CD8-positive, alpha-beta memory T cell (primary cell): ENCODE results near the gene PPP1R14C. TPM values are rescaled to one million over a fixed set of nuclear protein-coding genes. Genes with fewer than 3 reads are reported as not detected.

Experiments used
- CTCF ChIA-PET: fragments of 350-600 bp; sonication (Branson Sonifier 250); formaldehyde crosslinking; loops from one replicate; lab custom pipeline; 2021; ENCODE audit warnings: antibody characterized with exemption; lab: Charles Lee
- POLR2A ChIA-PET: fragments of 350-600 bp; sonication (Branson Sonifier 250); formaldehyde crosslinking; loops from one replicate; lab custom pipeline; 2021; ENCODE audit warnings: antibody characterized with exemption; lab: Charles Lee
- DNase-seq, 5 donors: peaks; one replicate each; pipeline versions ENCODE4 v3.0.0 to v3.0.0-alpha.2; 2020 to 2022; ENCODE audit warnings: mixed read lengths in 1 of 5
- H3K27ac ChIP-seq: one replicate; pipeline ENCODE4 v1.7.0; 2013; ENCODE audit warnings: low read depth, mild to moderate bottlenecking, low read length, moderate library complexity
- H3K27me3 ChIP-seq: 2 replicates; pipeline ENCODE4 v1.7.0; 2013; ENCODE audit warnings: low read length, mild to moderate bottlenecking; ENCODE audit not compliant: insufficient read depth, poor library complexity, severe bottlenecking
- H3K36me3 ChIP-seq: 2 replicates; pipeline ENCODE4 v1.7.0; 2013; ENCODE audit warnings: mild to moderate bottlenecking, low read length, moderate library complexity; ENCODE audit not compliant: insufficient read depth
- H3K4me1 ChIP-seq: 2 replicates; pipeline ENCODE4 v1.7.0; 2013; ENCODE audit warnings: mild to moderate bottlenecking, low read length, moderate library complexity; ENCODE audit not compliant: insufficient read depth
- H3K4me3 ChIP-seq: 2 replicates; pipeline ENCODE4 v1.7.0; 2013; ENCODE audit warnings: mild to moderate bottlenecking, low read length
- H3K9me3 ChIP-seq: 2 replicates; pipeline ENCODE4 v1.7.0; 2013; ENCODE audit warnings: mild to moderate bottlenecking, low read length
- H3K27ac Mint-ChIP-seq, 8 donors: one replicate each; pipeline ENCODE4 v1.8.0; 2020 to 2021; ENCODE audit warnings: mixed read lengths in 8 of 8, mild to moderate bottlenecking in 6 of 8, inconsistent platforms in 3 of 8, moderate library complexity in 3 of 8
- H3K27me3 Mint-ChIP-seq, 2 donors: one replicate each; pipeline ENCODE4 v1.8.0; 2020 to 2021; ENCODE audit warnings: mixed read lengths in 2 of 2, mild to moderate bottlenecking in 1 of 2, moderate library complexity in 1 of 2
- H3K36me3 Mint-ChIP-seq, 3 donors: one replicate each; pipeline ENCODE4 v1.8.0; 2020 to 2021; ENCODE audit warnings: mixed read lengths in 3 of 3, inconsistent platforms in 1 of 3, mild to moderate bottlenecking in 1 of 3
- H3K4me1 Mint-ChIP-seq, 3 donors: one replicate each; pipeline ENCODE4 v1.8.0; 2020 to 2021; ENCODE audit warnings: mixed read lengths in 3 of 3, inconsistent platforms in 1 of 3, mild to moderate bottlenecking in 1 of 3
- H3K4me3 Mint-ChIP-seq, 7 donors: one replicate each; pipeline ENCODE4 v1.8.0; 2020 to 2021; ENCODE audit warnings: mixed read lengths in 7 of 7, mild to moderate bottlenecking in 6 of 7, moderate library complexity in 4 of 7, inconsistent platforms in 2 of 7
- H3K9me3 Mint-ChIP-seq, 5 donors: one replicate each; pipeline ENCODE4 v1.8.0; 2020 to 2022; ENCODE audit warnings: mixed read lengths in 5 of 5, mild to moderate bottlenecking in 3 of 5, moderate library complexity in 2 of 5, inconsistent platforms in 1 of 5
- polyA plus RNA-seq: library from polyadenylated mRNA; unstranded; fragments of 300-500 nt; fragmentation: Illumina TruSeq; gene quantifications from one replicate; pipeline ENCODE4 v1.2.3, GENCODE V29; 2021
- total RNA-seq, 2 experiments: library from RNA; stranded (reverse); gene quantifications; one replicate each; pipeline ENCODE4 v1.2.3, GENCODE V29; 2021

PPP1R14C gene
- total and polyA plus RNA-seq, 3 experiments from 2014 or later: 0.76 to 1.6 (median 1.4) TPM

GRCh38 chr6:150253489-150253888, 110.6 kb downstream of the PPP1R14C start:
- Mint-ChIP-seq H3K27ac (no peak overlapping the region), H3K4me1 (peaks cover 0 to 2% (median 0%) of the 10 kb centered on the region in 3 donors), H3K4me3 (no peak overlapping the region), H3K27me3 (peaks cover 4 to 23% of the 10 kb centered on the region in 2 donors), H3K36me3 (peaks cover 0 to 22% (median 0%) of the 10 kb centered on the region in 3 donors), H3K9me3 (peaks cover 0 to 5% (median 3%) of the 10 kb centered on the region in 5 donors)
- Histone ChIP-seq H3K27ac (no peak overlapping the region), H3K36me3 (no peaks in the 10 kb centered on the region), H3K4me3 (no peak overlapping the region), H3K27me3 (no peaks in the 10 kb centered on the region), H3K9me3 (no peaks in the 10 kb centered on the region), H3K4me1 (no peaks in the 10 kb centered on the region)
- no peak for DNase-seq
- POLR2A ChIA-PET: no interaction called here
- CTCF ChIA-PET: no interaction called here

- H3K4me1 ChIP-seq: no peaks in the 10 kb centered on the region
- no peak overlapping the region for H3K4me3 ChIP-seq
- DNase-seq: no peak
- no peaks in the 10 kb centered on the region for H3K9me3 Mint-ChIP-seq
- H3K9me3 ChIP-seq: no peaks in the 10 kb centered on the region
- H3K27me3 Mint-ChIP-seq: peaks cover 6 to 23% of the 10 kb centered on the region in 2 donors
- H3K36me3 Mint-ChIP-seq: peaks cover 0 to 17% (median 0%) of the 10 kb centered on the region in 3 donors
- no peaks in the 10 kb centered on the region for H3K27me3 ChIP-seq
- H3K27ac ChIP-seq: no peak overlapping the region
- no peak overlapping the region for H3K27ac Mint-ChIP-seq
- H3K36me3 ChIP-seq: no peaks in the 10 kb centered on the region
- no peak overlapping the region for H3K4me3 Mint-ChIP-seq
- peaks cover 0 to 2% (median 0%) of the 10 kb centered on the region in 3 donors for H3K4me1 Mint-ChIP-seq
- POLR2A ChIA-PET: no interaction called here
- CTCF ChIA-PET: no interaction called here
These were observed 111.9 kb downstream of the PPP1R14C start for GRCh38 chr6:150254770-150255169.

GRCh38 chr6:150255840-150256239, 113.0 kb downstream of the PPP1R14C start:
- H3K9me3 Mint-ChIP-seq: no peaks in the 10 kb centered on the region
- H3K4me1 ChIP-seq: no peaks in the 10 kb centered on the region
- CTCF ChIA-PET: no interaction called here

GRCh38 chr6:150256618-150257272, 113.9 kb downstream of the PPP1R14C start:
- H3K27me3 ChIP-seq: no peaks in the 10 kb centered on the region
- no peak overlapping the region for H3K4me3 ChIP-seq
- H3K27ac ChIP-seq: no peak overlapping the region
- H3K36me3 ChIP-seq: no peaks in the 10 kb centered on the region
- no peak overlapping the region for H3K27ac Mint-ChIP-seq
- peaks cover 0 to under 1% (median 0%) of the 10 kb centered on the region in 5 donors for H3K9me3 Mint-ChIP-seq
- no peak for DNase-seq
- no peaks in the 10 kb centered on the region for H3K9me3 ChIP-seq
- peaks cover 6 to 23% of the 10 kb centered on the region in 2 donors for H3K27me3 Mint-ChIP-seq
- peaks cover 0 to 13% (median 0%) of the 10 kb centered on the region in 3 donors for H3K36me3 Mint-ChIP-seq
- peaks cover 0 to 2% (median 0%) of the 10 kb centered on the region in 3 donors for H3K4me1 Mint-ChIP-seq
- no peaks in the 10 kb centered on the region for H3K4me1 ChIP-seq
- CTCF ChIA-PET: no interaction called here
- H3K4me3 Mint-ChIP-seq: no peak overlapping the region
- POLR2A ChIA-PET: no interaction called here

More at GRCh38 chr6:150255840-150256239, 113.0 kb downstream of the PPP1R14C start:
- no peaks in the 10 kb centered on the region for H3K9me3 ChIP-seq
- H3K4me3 ChIP-seq: no peak overlapping the region
- Mint-ChIP-seq H3K4me1 (peaks cover 0 to 2% (median 0%) of the 10 kb centered on the region in 3 donors), H3K27me3 (peaks cover 6 to 23% of the 10 kb centered on the region in 2 donors), H3K36me3 (peaks cover 0 to 17% (median 0%) of the 10 kb centered on the region in 3 donors), H3K27ac (no peak overlapping the region), H3K4me3 (no peak overlapping the region)
- POLR2A ChIA-PET: no interaction called here
- no peaks in the 10 kb centered on the region for H3K36me3 ChIP-seq
- H3K27me3 ChIP-seq: no peaks in the 10 kb centered on the region
- DNase-seq: no peak
- no peak overlapping the region for H3K27ac ChIP-seq

GRCh38 chr6:150258381-150258780, 115.5 kb downstream of the PPP1R14C start:
- no peak overlapping the region for H3K27ac ChIP-seq
- CTCF ChIA-PET: interaction anchor here (1.3 kb wide), 1 partner anchor 38 kb away, joined by 3 read pairs; no protein-coding TSS in a partner anchor
- POLR2A ChIA-PET: no interaction called here
- H3K4me3 Mint-ChIP-seq: no peak overlapping the region
- H3K36me3 Mint-ChIP-seq: peaks cover 0 to 10% (median 0%) of the 10 kb centered on the region in 3 donors
- no peak overlapping the region for H3K4me3 ChIP-seq
- peaks cover 0 to 5% (median 4%) of the 10 kb centered on the region in 3 donors for H3K4me1 Mint-ChIP-seq
- H3K36me3 ChIP-seq: no peaks in the 10 kb centered on the region
- H3K27me3 ChIP-seq: no peaks in the 10 kb centered on the region
- H3K27me3 Mint-ChIP-seq: peaks cover 2 to 23% of the 10 kb centered on the region in 2 donors
- H3K27ac Mint-ChIP-seq: no peak overlapping the region
- peaks cover 0 to 1% (median 0%) of the 10 kb centered on the region in 5 donors for H3K9me3 Mint-ChIP-seq
- H3K9me3 ChIP-seq: no peaks in the 10 kb centered on the region
- DNase-seq: no peak
- H3K4me1 ChIP-seq: no peaks in the 10 kb centered on the region

- peak overlapping the region in 1 of 8 donors; percentile 53 for H3K27ac Mint-ChIP-seq
- no peak overlapping the region for H3K4me3 ChIP-seq
- H3K4me1 ChIP-seq: peaks cover 7% of the 10 kb centered on the region
- H3K9me3 ChIP-seq: peaks cover 11% of the 10 kb centered on the region
- peaks cover 8 to 19% (median 10%) of the 10 kb centered on the region in 3 donors for H3K4me1 Mint-ChIP-seq
- no peak for DNase-seq
- H3K36me3 ChIP-seq: no peaks in the 10 kb centered on the region
- peaks cover 0 to 4% (median 1%) of the 10 kb centered on the region in 5 donors for H3K9me3 Mint-ChIP-seq
- POLR2A ChIA-PET: no interaction called here
- H3K27ac ChIP-seq: no peak overlapping the region
- H3K27me3 ChIP-seq: no peaks in the 10 kb centered on the region
- peaks cover 0 to 9% (median 0%) of the 10 kb centered on the region in 3 donors for H3K36me3 Mint-ChIP-seq
- H3K4me3 Mint-ChIP-seq: no peak overlapping the region
- CTCF ChIA-PET: no interaction called here
- H3K27me3 Mint-ChIP-seq: peaks cover 2 to 9% of the 10 kb centered on the region in 2 donors
These were observed 118.1 kb downstream of the PPP1R14C start for GRCh38 chr6:150260931-150261330.

- peaks cover 7% of the 10 kb centered on the region for H3K4me1 ChIP-seq
- no peak overlapping the region for H3K4me3 ChIP-seq
- no peaks in the 10 kb centered on the region for H3K36me3 ChIP-seq
- ChIA-PET POLR2A (no interaction called here), CTCF (interaction anchor here (1.3 kb wide), 1 partner anchor 181 kb away, joined by 3 read pairs; no protein-coding TSS in a partner anchor)
- H3K27me3 ChIP-seq: no peaks in the 10 kb centered on the region
- Mint-ChIP-seq H3K36me3 (no peaks in the 10 kb centered on the region), H3K9me3 (peaks cover 0 to 4% (median 1%) of the 10 kb centered on the region in 5 donors), H3K27ac (peak overlapping the region in 3 of 8 donors; percentile 38 to 70 (median 61)), H3K4me1 (peaks cover 10 to 19% (median 12%) of the 10 kb centered on the region in 3 donors), H3K27me3 (peaks cover 0 to 2% of the 10 kb centered on the region in 2 donors), H3K4me3 (no peak overlapping the region)
- H3K9me3 ChIP-seq: peaks cover 11% of the 10 kb centered on the region
- no peak overlapping the region for H3K27ac ChIP-seq
- DNase-seq: no peak
These were observed 119.3 kb downstream of the PPP1R14C start for GRCh38 chr6:150261997-150262697.
